ENCODE results near the gene ZSCAN31.

Gene ZSCAN31

GRCh38 chr6:28334286-28335039 is 1.5 kb downstream of the ZSCAN31 start:
- H3K4me3 ChIP-seq (ENCODE audit: low read length), result peak overlapping the region; percentile 68
- no peak for DNase-seq (ENCODE audit: low read depth)
- no peak for TF ChIP-seq CTCF (conservative IDR thresholded peaks at IDR 0.05; ENCODE audit: low read depth, low read length)

GRCh38 chr6:28333599-28334018 is 2.3 kb downstream of the ZSCAN31 start:
- no peak for DNase-seq (ENCODE audit: low read depth)
- no peak overlapping the region for H3K4me3 ChIP-seq (ENCODE audit: low read length)
- no peak for TF ChIP-seq CTCF (conservative IDR thresholded peaks at IDR 0.05; ENCODE audit: low read depth, low read length)

GRCh38 chr6:28333047-28333446 is 2.9 kb downstream of the ZSCAN31 start:
- DNase-seq (ENCODE audit: low read depth), result no peak
- H3K4me3 ChIP-seq (ENCODE audit: low read length), result no peak overlapping the region
- TF ChIP-seq CTCF (conservative IDR thresholded peaks at IDR 0.05; ENCODE audit: low read depth, low read length), result no peak

- no peak for TF ChIP-seq CTCF (conservative IDR thresholded peaks at IDR 0.05; ENCODE audit: low read depth, low read length)
- DNase-seq (ENCODE audit: low read depth), result no peak
- H3K4me3 ChIP-seq (ENCODE audit: low read length), result no peak overlapping the region
These were observed 5.9 kb downstream of the ZSCAN31 start for GRCh38 chr6:28330041-28330440.

- no peak for TF ChIP-seq CTCF (conservative IDR thresholded peaks at IDR 0.05; ENCODE audit: low read depth, low read length)
- H3K4me3 ChIP-seq (ENCODE audit: low read length), result no peak overlapping the region
- no peak for DNase-seq (ENCODE audit: low read depth)
These were observed 9.5 kb downstream of the ZSCAN31 start for GRCh38 chr6:28326371-28326948.

- no peak for DNase-seq (ENCODE audit: low read depth)
- no peak for TF ChIP-seq CTCF (conservative IDR thresholded peaks at IDR 0.05; ENCODE audit: low read depth, low read length)
- no peak overlapping the region for H3K4me3 ChIP-seq (ENCODE audit: low read length)
These were observed 12.0 kb downstream of the ZSCAN31 start for GRCh38 chr6:28323813-28324424.

All from retinal pigment epithelial cell (primary cell).